GM12878 (cell line): Measurements from ENCODE around the gene SPAG17. TPM values are rescaled to one million over a fixed set of nuclear protein-coding genes. Genes with fewer than 3 reads are reported as not detected.

Experiments
- ATAC-seq: fragments of 200-7000 bp; cut with Tn5 transposase; 3 replicates; pipeline ENCODE4 v1.9.1; 2020; ENCODE audit warnings: mild to moderate bottlenecking, moderate library complexity
- BruUV-seq: library from RNA; stranded (reverse); fragments of 400-500 nt; replicated peaks from 2 replicates; lab custom pipeline; 2021; lab: Mats Ljungman, UMichigan
- CTCF ChIA-PET: fragments of 300-600 bp; sonication (Branson Sonifier 250); formaldehyde crosslinking; extraction: SDS; loops from one replicate; lab custom pipeline; 2021; ENCODE audit warnings: inconsistent platforms; lab: Yijun Ruan, JAX
- POLR2A ChIA-PET: fragments of 350-600 bp; formaldehyde crosslinking; extraction: SDS; loops from one replicate; lab custom pipeline; 2021; ENCODE audit warnings: inconsistent platforms; lab: Charles Lee
- RAD21 ChIA-PET: fragments of 300-600 bp; sonication (Branson Sonifier 250); formaldehyde crosslinking; loops from one replicate; lab custom pipeline; 2023; ENCODE audit warnings: antibody characterized with exemption; ENCODE audit not compliant: unreplicated experiment; lab: Charles Lee
- SMC1A ChIA-PET: fragments of 300-600 bp; sonication (Branson Sonifier 250); formaldehyde crosslinking; loops from one replicate; lab custom pipeline; 2023; ENCODE audit not compliant: unreplicated experiment, uncharacterized antibody; lab: Charles Lee
- DNase-seq: peaks from one replicate; pipeline ENCODE4 v3.0.0-alpha.2; 2011; ENCODE audit warnings: low read depth, low spot score
- FAIRE-seq: peaks from 3 replicates; lab custom pipeline; 2011; peaks lifted over from hg19 to GRCh38; lab: Jason Lieb, UNC
- H2AFZ ChIP-seq: 2 replicates; pipeline ENCODE4 v1.6.0; 2011; ENCODE audit warnings: low read depth, low read length, control low read depth; ENCODE audit not compliant: control insufficient read depth
- H3K27ac ChIP-seq: 2 replicates; pipeline ENCODE4 v1.5.1; 2011; ENCODE audit warnings: control low read depth; ENCODE audit not compliant: control insufficient read depth, insufficient read depth
- H3K27me3 ChIP-seq, 2 experiments: replicated peaks in 1 of 2; 2 replicates each; pipeline versions ENCODE4 v1.6.0 to v1.6.1; 2011; ENCODE audit warnings: low read length in 1 of 2; ENCODE audit not compliant: control insufficient read depth in 2 of 2, insufficient read depth in 2 of 2
- H3K36me3 ChIP-seq, 2 experiments: 2 replicates each; pipeline ENCODE4 v1.5.1; 2011; ENCODE audit warnings: low read length in 1 of 2; ENCODE audit not compliant: control insufficient read depth in 2 of 2, insufficient read depth in 2 of 2
- H3K4me1 ChIP-seq: 2 replicates; pipeline ENCODE4 v1.6.1; 2011; ENCODE audit warnings: mild to moderate bottlenecking, low read length, moderate library complexity, mixed read lengths; ENCODE audit not compliant: control insufficient read depth, insufficient read depth
- H3K4me2 ChIP-seq: 2 replicates; pipeline ENCODE4 v1.6.0; 2011; ENCODE audit warnings: control low read depth; ENCODE audit not compliant: control insufficient read depth, insufficient read depth
- H3K4me3 ChIP-seq: fragments of 200-600 bp; sonication (generic); 2 replicates; pipeline ENCODE4 v1.5.1; 2016
- H3K79me2 ChIP-seq: 2 replicates; pipeline ENCODE4 v1.6.0; 2011; ENCODE audit warnings: low read length; ENCODE audit not compliant: control insufficient read depth, insufficient read depth
- H3K9ac ChIP-seq: 2 replicates; pipeline ENCODE4 v1.8.0; 2011; ENCODE audit warnings: low read length, control low read depth, mixed read lengths; ENCODE audit not compliant: control insufficient read depth, insufficient read depth
- H3K9me3 ChIP-seq: replicated peaks from 3 replicates; pipeline ENCODE4 v1.5.1; 2011; ENCODE audit warnings: mild to moderate bottlenecking, low read length; ENCODE audit not compliant: control insufficient read depth, insufficient read depth
- H4K20me1 ChIP-seq: 2 replicates; pipeline ENCODE4 v1.6.0; 2011; ENCODE audit not compliant: control insufficient read depth, insufficient read depth
- ATF7 ChIP-seq: fragments of 450-650 bp; IDR thresholded peaks from 2 replicates; pipeline ENCODE4 v1.6.1; 2016; ENCODE audit warnings: low read depth, mild to moderate bottlenecking
- BACH1 ChIP-seq: fragments of 450-650 bp; IDR thresholded peaks from 2 replicates; pipeline ENCODE4 v1.6.1; 2017; ENCODE audit warnings: mild to moderate bottlenecking, borderline replicate concordance
- CHD2 ChIP-seq: IDR thresholded peaks from 2 replicates; pipeline ENCODE4 v1.6.1; 2011; ENCODE audit warnings: low read depth, low read length, improper control_type of control experiment, borderline replicate concordance
- CREM ChIP-seq: IDR thresholded peaks from 2 replicates; pipeline ENCODE4 v1.6.1; 2014; ENCODE audit warnings: antibody characterized with exemption, low read depth
- DPF2 ChIP-seq: fragments of 450-650 bp; IDR thresholded peaks from 2 replicates; pipeline ENCODE4 v1.6.1; 2017; ENCODE audit warnings: mild to moderate bottlenecking
- E2F4 ChIP-seq: IDR thresholded peaks from 2 replicates; pipeline ENCODE4 v1.6.1; 2012; ENCODE audit warnings: low read depth, low read length, improper control_type of control experiment
- E2F8 ChIP-seq: fragments of 450-650 bp; IDR thresholded peaks from 2 replicates; pipeline ENCODE4 v1.6.1; 2018; ENCODE audit warnings: mild to moderate bottlenecking, low read depth, moderate library complexity; ENCODE audit not compliant: partially characterized antibody
- FOXM1 ChIP-seq: IDR thresholded peaks from 2 replicates; pipeline ENCODE4 v1.6.1; 2012; ENCODE audit warnings: low read depth, mild to moderate bottlenecking, inconsistent platforms, low read length, moderate library complexity
- RELA ChIP-seq: fragments of 450-650 bp; IDR thresholded peaks from 2 replicates; pipeline ENCODE4 v1.8.0; 2014; ENCODE audit warnings: borderline replicate concordance; ENCODE audit not compliant: partially characterized antibody
- TARDBP ChIP-seq: IDR thresholded peaks from 2 replicates; pipeline ENCODE4 v1.6.1; 2016; ENCODE audit warnings: borderline replicate concordance
- WRNIP1 ChIP-seq: IDR thresholded peaks from 2 replicates; pipeline ENCODE4 v1.6.1; 2011; ENCODE audit warnings: low read depth, low read length, improper control_type of control experiment, borderline replicate concordance
- ZNF207 ChIP-seq: fragments of 450-650 bp; IDR thresholded peaks from 2 replicates; pipeline ENCODE4 v1.6.1; 2014; ENCODE audit warnings: antibody characterized with exemption, mild to moderate bottlenecking, borderline replicate concordance
- ZNF687 ChIP-seq: fragments of 450-650 bp; IDR thresholded peaks from 2 replicates; pipeline ENCODE4 v1.6.1; 2017; ENCODE audit warnings: mild to moderate bottlenecking, moderate library complexity
- WGBS: methylation state at CpG from one replicate; pipeline ENCODE4 v1.1.6; 2016; ENCODE audit warnings: low lambda C conversion rate; ENCODE audit not compliant: insufficient replicate concordance, insufficient coverage; ENCODE audit errors: missing lambda C conversion rate; 5-methylcytosine and 5-hydroxymethylcytosine counted together
- in situ Hi-C: fragments of 300-500 bp; cut with MboI; formaldehyde crosslinking; loops from 9 replicates; pipeline ENCODE4 v1.14.3; 2018; ENCODE audit warnings: mixed read lengths
- intact Hi-C: fragments of 100-400 bp; cut with micrococcal nuclease; formaldehyde crosslinking; loops from one replicate; pipeline ENCODE4 v1.14.2; 2022; ENCODE audit not compliant: unreplicated experiment
- polyA plus RNA-seq, 11 experiments: library from polyadenylated mRNA; depleted of rRNA in 4 of 11; unstranded in 6 of 11; stranded (reverse) in 5 of 11; fragments of >200 nt; fragmentation: Nextera tagmentation in 4 of 11; fragmentation: Illumina TruSeq in 1 of 11; extraction: Ambion mirVana in 4 of 11; extraction: Trizol in 1 of 11; gene quantifications; 1 replicate in 1 of 11; 2 replicates in 10 of 11; pipeline versions ENCODE4 v1.2.1 to v1.2.3, GENCODE V29; 2011 to 2016; ENCODE audit warnings: inconsistent platforms in 2 of 11, missing spikeins in 2 of 11, low read depth in 1 of 11
- total RNA-seq, 4 experiments: library from RNA; depleted of rRNA in 3 of 4; stranded (reverse); fragments of >200 nt in 3 of 4; fragmentation: Illumina TruSeq in 1 of 4; extraction: Trizol in 1 of 4; gene quantifications; 2 replicates each; pipeline versions ENCODE4 v1.2.1 to v1.2.3, GENCODE V29; 2013 to 2021

SPAG17 gene
- total and polyA plus RNA-seq, 10 of the 15 experiments (the other 5 are each of a cell fraction or from before 2014, with no cell fraction given): 0.02 to 0.16 (median 0.03) TPM; not detected in 7

GRCh38 chr1:118102445-118102844, 82.6 kb downstream of the SPAG17 start:
- Histone ChIP-seq H2AFZ (no peak overlapping the region), H3K4me2 (no peak overlapping the region), H3K79me2 (no peaks in the 10 kb centered on the region), H3K27ac (no peak overlapping the region), H3K9me3 (no peaks in the 10 kb centered on the region)
- DNase-seq (no peak), ATAC-seq (no peak)
- CTCF ChIA-PET: no interaction called here
- BruUV-seq: no TSS peak
- SMC1A ChIA-PET: no interaction called here
- TF ChIP-seq TARDBP: no peak
- TF ChIP-seq BACH1: no peak
- no peak for TF ChIP-seq CREM
- no peak for TF ChIP-seq ZNF207
- no peak for TF ChIP-seq FOXM1
- no peak for TF ChIP-seq ZNF687
- TF ChIP-seq RELA: no peak
- no peak for TF ChIP-seq E2F4
- TF ChIP-seq DPF2: no peak
- TF ChIP-seq E2F8: no peak
- TF ChIP-seq ATF7: no peak
- TF ChIP-seq CHD2: no peak
- no peak for TF ChIP-seq WRNIP1
- TF ChIP-seq, all 136 proteins: peak for 0
- RAD21 ChIA-PET: no interaction called here
- Histone ChIP-seq H3K4me3 (no peak overlapping the region), H4K20me1 (no peaks in the 10 kb centered on the region), H3K27me3 (no peaks in the 10 kb centered on the region), H3K9ac (no peak overlapping the region), H3K4me1 (no peaks in the 10 kb centered on the region), H3K36me3 (no peaks in the 10 kb centered on the region)
- in situ Hi-C loops: no loop called here
- POLR2A ChIA-PET: no interaction called here
- intact Hi-C loops: no loop called here
- FAIRE-seq: no peak
- WGBS: 42% methylated on average over 3 of the region's 3 CpGs
